Cardiac muscle cell (in vitro differentiated cells and primary cell): ENCODE results near the gene RBBP8. TPM values are rescaled to one million over a fixed set of nuclear protein-coding genes. Genes with fewer than 3 reads are reported as not detected.

ENCODE experiments used
- DNase-seq, 2 donors: peaks; one replicate each; pipeline versions ENCODE4 v3.0.0 to v3.0.0-alpha.2; 2010 to 2017; ENCODE audit warnings: low read depth in 1 of 2, low spot score in 1 of 2
- H3K27ac ChIP-seq: fragments of 200-600 bp; sonication (generic); 2 replicates; pipeline ENCODE4 v1.5.1; 2016
- H3K27me3 ChIP-seq: fragments of 200-600 bp; sonication (generic); 2 replicates; pipeline ENCODE4 v1.6.0; 2016; ENCODE audit warnings: control low read depth
- H3K36me3 ChIP-seq: fragments of 200-600 bp; sonication (generic); 2 replicates; pipeline ENCODE4 v1.5.1; 2016; ENCODE audit warnings: control low read depth
- H3K4me1 ChIP-seq: fragments of 200-600 bp; sonication (generic); 2 replicates; pipeline ENCODE4 v1.8.1; 2017; ENCODE audit warnings: low read depth, mild to moderate bottlenecking, mixed run types
- H3K4me3 ChIP-seq: fragments of 200-600 bp; sonication (generic); 2 replicates; pipeline ENCODE4 v1.5.1; 2016; ENCODE audit warnings: mild to moderate bottlenecking
- H3K9me3 ChIP-seq: fragments of 200-600 bp; sonication (generic); 2 replicates; pipeline ENCODE4 v1.5.1; 2017; ENCODE audit warnings: low read depth, mild to moderate bottlenecking, control low read depth
- CTCF ChIP-seq: IDR thresholded peaks from 2 replicates; pipeline ENCODE4 v1.5.1; 2012; ENCODE audit warnings: low read depth, mild to moderate bottlenecking, low read length
- polyA plus RNA-seq: library from polyadenylated mRNA; unstranded; fragments of >200 nt; fragmentation: Nextera tagmentation; extraction: Ambion mirVana; gene quantifications from 2 replicates; pipeline ENCODE4 v1.2.1, GENCODE V29; 2016
- total RNA-seq: library from RNA; depleted of rRNA; stranded (reverse); fragments of >200 nt; gene quantifications from 2 replicates; pipeline ENCODE4 v1.2.3, GENCODE V29; 2016

The RBBP8 gene
- total and polyA plus RNA-seq, 2 experiments from 2014 or later, result 27.4 to 30.1 TPM

GRCh38 chr18:22961156-22961555 lies 28.0 kb downstream of the RBBP8 start:
- Histone ChIP-seq H3K9me3 (no peaks in the 10 kb centered on the region), H3K27me3 (no peaks in the 10 kb centered on the region), H3K4me3 (no peak overlapping the region), H3K4me1 (no peaks in the 10 kb centered on the region), H3K27ac (no peak overlapping the region), H3K36me3 (peaks cover 14% of the 10 kb centered on the region)
- no peak for DNase-seq
- no peak for TF ChIP-seq CTCF

DNA sequence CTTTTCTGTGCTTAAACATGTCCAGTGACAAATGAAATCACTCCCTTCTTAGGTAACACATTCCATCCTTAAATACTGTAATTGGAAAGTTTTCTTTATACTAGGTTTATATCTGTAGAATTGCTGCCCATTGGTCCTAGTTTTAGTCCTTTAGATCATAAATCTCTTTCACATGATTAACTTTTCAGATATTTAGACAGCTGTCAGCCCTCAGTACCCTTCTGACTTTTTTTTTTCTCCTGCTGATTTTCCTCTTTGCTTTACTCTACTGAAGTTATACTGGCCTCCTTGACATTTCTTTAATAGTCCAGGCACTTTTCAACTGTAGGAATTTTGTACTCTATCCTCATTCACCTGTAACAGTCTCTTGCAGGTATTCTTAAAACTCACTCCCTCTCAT lies 28.9 kb downstream of the RBBP8 start:
- Histone ChIP-seq H3K9me3 (no peaks in the 10 kb centered on the region), H3K27me3 (no peaks in the 10 kb centered on the region), H3K27ac (peak overlapping the region; percentile 38), H3K36me3 (peaks cover 11% of the 10 kb centered on the region), H3K4me1 (no peaks in the 10 kb centered on the region), H3K4me3 (no peak overlapping the region)
- no peak for DNase-seq
- TF ChIP-seq CTCF, result no peak

- Histone ChIP-seq H3K4me3 (no peak overlapping the region), H3K27me3 (no peaks in the 10 kb centered on the region), H3K36me3 (peaks cover 5% of the 10 kb centered on the region), H3K27ac (no peak overlapping the region), H3K9me3 (no peaks in the 10 kb centered on the region), H3K4me1 (no peaks in the 10 kb centered on the region)
- DNase-seq, result peak in 1 of 2 donors; percentile 21
- TF ChIP-seq CTCF, result no peak
Measured at GRCh38 chr18:22964116-22964515, 31.0 kb downstream of the RBBP8 start.

GRCh38 chr18:22964722-22965121 lies 31.6 kb downstream of the RBBP8 start:
- no peaks in the 10 kb centered on the region for H3K9me3 ChIP-seq
- no peaks in the 10 kb centered on the region for H3K27me3 ChIP-seq
- no peak overlapping the region for H3K4me3 ChIP-seq
- no peaks in the 10 kb centered on the region for H3K4me1 ChIP-seq
- H3K36me3 ChIP-seq, result peaks cover 5% of the 10 kb centered on the region
- no peak overlapping the region for H3K27ac ChIP-seq
- no peak for TF ChIP-seq CTCF
- DNase-seq, result no peak

DNA sequence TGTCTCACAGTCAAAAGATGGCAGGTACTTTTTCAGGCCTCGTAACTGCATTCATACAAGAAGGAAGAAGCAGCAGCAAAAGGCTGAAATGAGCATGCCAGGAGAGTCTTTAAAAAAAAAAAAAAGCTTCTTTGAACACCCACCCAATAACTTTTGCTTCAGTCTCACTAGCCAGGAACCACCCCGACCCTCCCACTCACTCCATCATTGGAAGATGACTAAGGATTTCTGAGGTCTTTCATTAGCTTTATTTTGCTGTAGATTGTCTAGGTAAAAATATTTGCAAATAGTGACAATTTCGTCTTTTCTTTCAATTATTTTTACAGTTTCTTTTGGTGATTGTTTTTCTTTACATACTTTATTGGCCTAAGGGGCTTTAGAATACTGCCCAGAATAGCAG lies 37.9 kb downstream of the RBBP8 start:
- Histone ChIP-seq H3K27me3 (no peaks in the 10 kb centered on the region), H3K9me3 (no peaks in the 10 kb centered on the region), H3K36me3 (no peaks in the 10 kb centered on the region), H3K27ac (no peak overlapping the region), H3K4me3 (no peak overlapping the region), H3K4me1 (no peaks in the 10 kb centered on the region)
- no peak for TF ChIP-seq CTCF
- peak in 1 of 2 donors; percentile 19 for DNase-seq

DNA sequence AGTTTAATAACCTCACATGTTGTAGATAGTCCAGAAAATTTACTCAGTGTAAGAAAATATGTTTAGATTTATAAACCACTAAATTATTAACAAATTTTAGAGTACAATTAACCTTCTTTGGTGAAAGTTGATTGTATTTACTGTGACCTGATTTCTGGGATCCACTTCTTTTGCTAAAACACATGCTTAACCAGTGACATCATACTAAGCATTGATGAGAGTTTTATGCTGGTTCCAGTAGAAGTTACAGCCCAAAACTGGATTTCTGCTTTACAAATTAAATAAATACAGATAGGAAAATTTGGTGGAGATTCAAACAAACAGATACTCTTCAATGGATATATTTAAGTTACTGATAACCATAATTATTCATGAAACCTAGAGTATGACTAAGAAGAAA lies 40.9 kb downstream of the RBBP8 start:
- Histone ChIP-seq H3K27ac (no peak overlapping the region), H3K9me3 (no peaks in the 10 kb centered on the region), H3K4me3 (no peak overlapping the region), H3K4me1 (no peaks in the 10 kb centered on the region), H3K36me3 (no peaks in the 10 kb centered on the region), H3K27me3 (no peaks in the 10 kb centered on the region)
- DNase-seq, result no peak
- TF ChIP-seq CTCF, result no peak
